DMS153 treated with DMSO at 0.1 percent for 48 hours (cell line): ENCODE results near the gene EPAS1.

Experiments used
- DNase-seq: peaks from one replicate; lab custom pipeline; 2025; ENCODE audit not compliant: unreplicated experiment; lab: John Stamatoyannopoulos, UW

EPAS1 gene

DNA sequence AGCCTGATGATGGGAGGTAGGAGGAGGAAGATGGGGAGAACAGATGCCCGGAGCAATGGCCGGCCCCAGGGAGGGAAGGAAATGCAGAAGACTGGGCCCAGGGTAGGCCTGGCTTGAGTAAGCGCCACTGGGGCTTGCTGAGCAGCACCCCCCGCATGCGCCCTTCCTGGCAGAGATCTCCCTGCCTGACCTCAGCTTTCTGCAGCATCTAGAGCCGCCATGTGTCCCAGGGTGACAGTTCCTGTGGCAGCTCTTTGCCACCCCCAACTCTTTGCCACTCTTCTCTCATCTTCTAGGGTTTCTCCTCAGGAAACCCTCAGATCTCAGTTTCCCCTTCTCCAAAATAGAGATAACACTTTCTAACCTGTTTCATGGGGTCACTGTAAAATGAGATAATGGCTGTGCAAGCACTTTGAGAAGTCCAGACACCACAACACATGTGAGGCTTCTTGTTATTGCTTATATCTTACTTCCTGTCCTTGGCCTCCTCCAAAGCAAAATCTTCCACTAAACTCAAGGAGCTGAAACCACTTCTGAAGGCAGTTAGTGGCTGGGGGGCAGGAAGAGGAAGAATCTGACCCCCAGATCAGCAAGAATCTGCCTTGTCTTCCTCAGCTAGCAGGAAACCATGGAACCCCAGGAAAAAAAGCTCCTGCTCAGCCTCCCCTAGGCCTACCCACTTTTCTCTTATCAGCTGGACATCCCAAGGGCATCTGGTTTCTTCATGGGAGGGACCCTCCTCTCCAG lies 64.9 kb downstream of the EPAS1 start:
- no peak for DNase-seq

DNA sequence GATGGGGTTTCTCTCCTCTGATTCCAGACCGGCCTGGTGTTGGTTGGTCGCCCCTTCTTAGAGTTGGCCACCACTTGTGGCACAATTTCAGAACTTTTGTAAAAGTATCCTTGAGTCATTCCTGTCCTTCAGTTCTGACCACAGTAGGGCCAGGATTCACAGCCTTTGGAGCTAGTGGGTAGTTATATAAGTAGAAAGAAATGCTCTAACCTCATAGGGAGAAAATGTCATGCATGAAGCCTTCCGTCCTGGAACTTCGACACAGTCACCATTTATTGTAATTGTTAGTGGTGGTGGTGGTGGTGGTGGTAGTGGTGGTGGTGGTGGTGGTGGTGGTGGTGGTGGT lies 65.4 kb downstream of the EPAS1 start:
- DNase-seq, result no peak

DNA sequence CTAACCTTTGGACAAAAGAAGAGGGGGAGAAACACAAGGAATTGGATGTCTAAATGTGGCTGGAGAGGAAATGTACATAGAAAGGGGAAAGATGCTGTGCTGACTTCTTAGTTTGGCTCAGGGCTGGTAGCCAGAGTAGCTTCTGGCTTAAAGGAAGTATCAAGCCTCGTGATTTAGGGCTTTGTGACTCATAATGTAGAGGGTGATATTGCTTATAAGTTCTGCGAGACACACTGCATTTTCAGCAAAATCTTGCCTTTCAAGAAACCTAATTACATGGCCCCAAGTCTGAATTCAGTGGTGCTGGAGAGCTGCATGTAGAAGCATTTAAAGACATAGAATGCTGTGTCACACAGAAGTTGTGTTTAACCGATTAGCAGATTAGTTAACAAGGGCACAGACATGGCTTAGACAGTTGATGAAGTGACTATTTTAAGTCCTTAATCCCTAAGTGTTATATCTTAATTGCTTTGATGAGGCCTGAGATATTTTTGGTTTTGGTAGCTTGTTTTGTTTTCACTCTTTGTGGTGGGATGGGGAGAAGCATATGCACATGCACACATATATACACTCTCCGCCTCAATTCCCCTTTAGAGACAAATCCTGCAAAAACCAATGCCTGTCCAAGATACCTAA lies 66.4 kb downstream of the EPAS1 start:
- DNase-seq, result no peak

DNA sequence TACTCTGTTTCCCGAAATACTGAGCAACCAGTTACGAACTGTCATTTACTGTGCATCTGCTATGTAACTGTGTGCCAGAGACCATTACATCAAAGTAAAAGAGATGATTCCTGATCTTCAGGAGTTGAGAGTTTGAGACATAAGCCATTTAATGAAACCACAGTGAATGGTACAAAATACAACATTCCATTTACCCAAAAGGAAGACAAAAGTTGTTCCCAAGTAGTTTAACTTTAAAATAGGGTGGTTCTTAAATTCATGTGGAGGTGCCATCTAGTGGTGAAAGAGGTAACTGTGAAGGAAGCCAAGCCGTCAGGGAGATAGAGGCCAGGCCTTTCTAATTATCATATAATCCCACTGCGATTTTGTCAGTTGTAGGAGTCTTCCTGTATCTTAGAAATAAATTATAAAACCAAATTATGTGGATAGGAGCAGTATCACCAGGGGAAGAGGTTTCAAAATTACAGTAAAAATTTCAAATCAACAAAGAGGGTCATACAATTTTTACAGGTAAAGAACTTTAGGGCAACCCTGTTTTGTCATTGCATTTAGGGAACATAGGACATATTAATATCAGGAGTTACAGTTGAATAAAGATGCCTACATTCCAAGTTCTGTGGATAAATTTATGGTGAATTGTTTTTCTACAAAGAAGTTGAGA lies 67.7 kb downstream of the EPAS1 start:
- peak; percentile 38 for DNase-seq

DNA sequence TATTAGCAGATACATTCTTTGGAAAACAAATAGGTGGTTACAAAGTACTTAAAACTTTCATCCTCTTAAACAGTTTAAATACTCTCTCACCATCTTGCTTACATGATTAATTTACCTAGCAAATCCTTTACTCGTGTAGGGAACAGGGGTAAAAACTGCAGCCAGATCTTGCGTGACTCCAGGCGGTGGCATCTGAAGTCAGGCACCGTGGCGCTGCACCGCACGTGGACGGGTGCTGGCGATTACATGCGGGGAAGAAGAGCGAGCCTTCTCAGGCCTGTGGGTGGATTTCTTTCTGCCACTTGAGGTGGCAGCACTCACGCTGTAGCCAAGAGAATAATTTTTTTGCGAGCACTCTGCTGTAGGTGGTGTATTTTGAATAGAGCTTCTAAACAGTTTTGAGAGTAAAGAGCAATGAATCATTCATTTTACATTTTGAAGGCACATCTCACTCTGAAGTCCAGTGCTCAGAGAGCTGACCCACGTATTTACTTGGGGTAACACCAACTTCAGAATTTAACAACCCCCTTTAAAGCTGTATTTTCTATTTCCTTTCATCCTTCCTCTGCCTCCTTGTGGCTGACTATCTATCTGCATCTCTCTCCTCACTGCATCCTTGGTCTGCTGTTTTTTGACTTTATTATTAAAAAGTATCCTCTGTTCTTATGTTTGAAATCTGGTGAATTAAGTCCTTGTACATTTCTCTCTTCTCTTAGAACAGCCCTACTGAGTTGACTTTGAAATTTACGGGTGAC lies 68.9 kb downstream of the EPAS1 start:
- DNase-seq, result no peak

DNA sequence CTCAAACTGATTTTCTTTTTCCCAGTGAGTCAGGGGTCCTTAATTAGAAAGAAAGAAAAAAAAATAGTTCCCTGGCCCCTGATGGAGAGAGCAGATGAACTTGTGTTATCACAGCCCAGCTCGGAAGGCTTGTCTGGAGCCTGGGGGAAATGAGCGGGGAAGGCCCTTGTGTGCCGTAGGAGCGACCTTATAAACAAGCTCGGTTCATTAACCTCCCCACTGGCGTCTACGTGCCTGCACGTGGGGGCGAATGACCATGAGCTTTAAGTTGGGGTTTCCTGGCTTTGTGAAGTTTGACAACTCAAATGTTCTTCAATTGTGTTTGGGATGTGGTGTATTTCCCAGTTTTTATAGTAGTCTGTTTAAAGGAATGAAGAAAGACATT lies 69.5 kb downstream of the EPAS1 start:
- DNase-seq, result no peak

DNA sequence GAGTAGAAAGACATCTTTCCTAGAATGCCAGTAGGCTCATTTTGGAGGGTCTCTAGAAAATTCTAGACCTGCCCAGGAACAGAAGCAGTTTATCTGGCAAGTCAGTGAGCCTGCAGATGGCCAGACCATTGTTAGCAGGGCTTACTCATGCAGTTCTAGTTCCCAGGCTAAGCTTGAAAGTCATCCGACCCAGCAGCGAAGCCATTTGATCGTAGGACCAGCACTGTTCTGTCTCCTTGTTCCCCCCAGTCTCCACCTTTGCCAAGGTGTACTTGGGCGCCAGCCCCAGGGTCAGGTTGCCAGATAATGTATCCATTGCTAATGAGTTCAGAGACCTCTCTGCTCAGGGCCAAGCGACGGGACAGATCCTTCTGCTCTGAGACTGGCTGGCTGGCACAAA lies 70.1 kb downstream of the EPAS1 start:
- no peak for DNase-seq

DNA sequence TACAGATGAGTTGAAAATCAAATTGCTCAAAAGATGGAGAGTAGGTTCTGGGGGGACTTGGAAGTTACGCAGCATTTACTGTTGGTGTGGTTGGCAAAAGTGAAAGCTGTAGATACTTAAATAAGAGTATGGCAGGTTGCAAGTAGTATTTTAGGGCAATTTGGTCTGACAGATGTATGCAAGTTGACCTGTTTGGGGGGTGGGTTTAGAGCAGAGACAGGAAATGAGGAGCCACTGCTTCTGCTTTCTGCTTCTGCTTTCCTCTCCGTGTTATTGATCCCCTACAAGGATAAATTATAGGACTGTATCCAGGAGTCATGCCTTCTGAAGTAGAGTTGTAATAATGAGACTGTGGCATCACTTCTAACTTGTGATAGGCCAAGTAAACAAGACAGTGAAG lies 71.2 kb downstream of the EPAS1 start:
- DNase-seq, result no peak

DNA sequence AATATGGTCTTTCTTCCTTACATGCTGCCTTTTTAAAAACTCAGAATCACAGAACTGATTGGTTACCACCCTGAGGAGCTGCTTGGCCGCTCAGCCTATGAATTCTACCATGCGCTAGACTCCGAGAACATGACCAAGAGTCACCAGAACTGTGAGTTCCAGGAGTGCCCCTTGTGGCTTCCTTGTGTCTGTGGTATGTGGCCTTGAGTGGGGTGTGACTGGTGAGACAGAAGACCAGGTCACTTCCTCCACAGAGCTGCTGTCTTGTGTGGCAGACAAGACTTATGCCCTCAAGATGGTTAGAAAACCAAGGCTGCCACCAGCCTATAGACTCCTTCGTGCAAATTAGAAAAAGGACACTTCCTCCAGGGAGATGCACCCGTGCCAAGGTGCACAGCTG lies 72.6 kb downstream of the EPAS1 start:
- DNase-seq, result no peak

DNA sequence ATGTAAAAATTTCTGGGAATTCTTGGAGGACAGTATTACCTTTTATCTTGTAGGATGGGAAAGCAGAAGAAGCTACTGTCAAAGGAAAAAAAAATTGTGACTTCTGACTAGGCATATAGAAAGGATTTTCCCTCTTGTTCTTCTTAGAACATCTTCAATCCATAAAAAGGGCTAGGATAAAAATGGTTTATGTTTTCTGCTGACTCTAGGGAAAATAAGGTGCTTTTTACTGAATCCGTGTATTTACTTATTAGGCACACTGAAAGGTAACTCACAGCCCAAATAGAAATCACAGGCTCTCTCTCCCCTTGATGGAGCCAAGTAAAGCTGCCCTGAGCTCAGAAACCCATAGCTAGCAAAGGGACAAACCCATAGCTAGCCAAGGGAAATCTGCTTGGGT lies 74.6 kb downstream of the EPAS1 start:
- no peak for DNase-seq

DNA sequence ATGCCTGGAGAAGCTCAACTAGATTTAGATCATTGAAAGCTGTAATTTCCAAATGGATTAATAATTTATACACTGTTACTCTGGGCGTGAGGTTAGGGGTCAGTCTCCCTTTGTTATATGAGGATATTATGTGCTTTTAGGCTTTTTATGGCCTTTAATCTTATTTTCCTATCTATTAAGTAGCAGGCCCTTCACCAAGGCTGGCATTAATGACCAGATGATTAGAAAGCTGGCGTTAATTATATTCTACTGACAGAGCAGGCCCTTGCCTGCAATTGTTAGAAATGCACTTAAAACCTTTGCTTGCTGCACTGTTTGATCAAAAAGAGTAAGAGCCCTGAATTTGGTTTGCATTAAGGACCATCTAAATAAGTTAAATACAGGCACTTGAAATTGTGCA lies 75.3 kb downstream of the EPAS1 start:
- DNase-seq, result no peak

DNA sequence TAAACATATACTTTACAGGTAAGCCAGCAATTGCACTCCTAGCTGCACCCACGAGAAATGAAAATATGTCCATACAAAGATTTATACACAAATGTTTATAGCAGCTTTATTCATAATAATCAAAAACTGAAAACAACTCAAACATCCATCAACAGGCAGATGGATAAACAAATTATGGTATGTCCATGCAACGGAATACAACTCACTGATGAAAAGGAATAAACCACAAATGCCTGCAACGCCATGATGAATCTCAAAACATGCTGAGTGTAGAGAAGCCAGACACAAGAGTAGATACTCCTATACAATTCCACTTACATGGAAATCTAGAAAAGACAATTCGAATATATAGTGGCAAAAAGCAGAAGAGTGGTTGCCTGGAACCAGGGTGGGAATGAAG lies 76.0 kb downstream of the EPAS1 start:
- no peak for DNase-seq

DNA sequence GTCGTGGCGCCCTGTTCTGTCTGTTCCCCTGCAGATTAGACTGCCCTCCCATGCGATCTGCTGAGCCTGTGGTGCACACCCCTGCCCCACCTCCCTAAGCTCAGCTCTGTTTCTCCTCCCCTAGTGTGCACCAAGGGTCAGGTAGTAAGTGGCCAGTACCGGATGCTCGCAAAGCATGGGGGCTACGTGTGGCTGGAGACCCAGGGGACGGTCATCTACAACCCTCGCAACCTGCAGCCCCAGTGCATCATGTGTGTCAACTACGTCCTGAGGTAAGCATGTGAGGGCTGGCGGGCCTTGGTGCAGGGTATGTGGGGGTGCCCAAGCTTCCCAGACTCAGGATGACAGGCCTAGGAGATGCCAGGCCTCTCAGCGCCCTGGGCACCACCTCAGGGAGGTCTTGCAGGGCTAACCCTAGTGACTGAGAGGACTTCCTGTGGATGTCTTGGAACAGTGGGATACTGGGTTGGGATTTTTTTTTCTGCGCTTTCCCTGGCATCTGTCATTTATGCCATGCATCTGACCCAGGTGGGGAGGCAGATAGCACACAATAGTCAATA lies 78.4 kb downstream of the EPAS1 start:
- DNase-seq, result no peak

DNA sequence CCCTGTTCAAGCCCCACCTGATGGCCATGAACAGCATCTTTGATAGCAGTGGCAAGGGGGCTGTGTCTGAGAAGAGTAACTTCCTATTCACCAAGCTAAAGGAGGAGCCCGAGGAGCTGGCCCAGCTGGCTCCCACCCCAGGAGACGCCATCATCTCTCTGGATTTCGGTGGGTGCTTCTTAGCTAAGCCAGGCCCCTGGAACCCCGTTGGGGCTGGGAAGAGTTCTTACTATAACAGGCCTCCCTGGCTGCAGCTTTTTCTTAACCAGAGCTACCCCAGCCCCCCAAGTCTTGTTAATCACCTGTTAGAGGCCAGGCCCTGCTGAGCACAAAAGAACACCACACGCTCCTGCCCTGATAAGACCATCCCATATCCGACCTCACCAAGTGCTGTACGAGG lies 79.4 kb downstream of the EPAS1 start:
- DNase-seq, result no peak

DNA sequence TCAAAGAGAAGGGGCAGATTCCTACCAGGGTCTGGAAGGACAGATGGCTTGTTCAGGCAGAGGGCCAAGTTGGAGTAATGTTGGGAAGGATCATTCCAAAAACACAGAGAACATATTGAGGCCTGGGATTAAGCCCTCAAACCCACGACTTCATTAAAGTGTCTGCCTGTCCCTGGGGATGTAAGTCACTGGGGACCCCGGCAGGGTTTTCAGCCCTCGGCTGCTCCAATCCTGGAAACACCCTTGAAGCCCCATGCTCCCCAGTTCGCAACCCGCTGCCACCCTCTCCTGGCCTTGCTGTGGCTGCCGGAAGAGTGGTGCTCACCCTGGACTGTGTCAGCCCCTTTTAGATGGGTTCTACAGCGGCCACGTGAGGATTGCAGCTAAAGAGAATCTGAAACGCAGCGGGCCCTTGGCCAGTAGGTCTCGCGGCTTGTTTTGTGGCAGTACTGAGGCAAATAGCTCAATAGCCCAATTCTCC lies 79.9 kb downstream of the EPAS1 start:
- DNase-seq, result no peak

DNA sequence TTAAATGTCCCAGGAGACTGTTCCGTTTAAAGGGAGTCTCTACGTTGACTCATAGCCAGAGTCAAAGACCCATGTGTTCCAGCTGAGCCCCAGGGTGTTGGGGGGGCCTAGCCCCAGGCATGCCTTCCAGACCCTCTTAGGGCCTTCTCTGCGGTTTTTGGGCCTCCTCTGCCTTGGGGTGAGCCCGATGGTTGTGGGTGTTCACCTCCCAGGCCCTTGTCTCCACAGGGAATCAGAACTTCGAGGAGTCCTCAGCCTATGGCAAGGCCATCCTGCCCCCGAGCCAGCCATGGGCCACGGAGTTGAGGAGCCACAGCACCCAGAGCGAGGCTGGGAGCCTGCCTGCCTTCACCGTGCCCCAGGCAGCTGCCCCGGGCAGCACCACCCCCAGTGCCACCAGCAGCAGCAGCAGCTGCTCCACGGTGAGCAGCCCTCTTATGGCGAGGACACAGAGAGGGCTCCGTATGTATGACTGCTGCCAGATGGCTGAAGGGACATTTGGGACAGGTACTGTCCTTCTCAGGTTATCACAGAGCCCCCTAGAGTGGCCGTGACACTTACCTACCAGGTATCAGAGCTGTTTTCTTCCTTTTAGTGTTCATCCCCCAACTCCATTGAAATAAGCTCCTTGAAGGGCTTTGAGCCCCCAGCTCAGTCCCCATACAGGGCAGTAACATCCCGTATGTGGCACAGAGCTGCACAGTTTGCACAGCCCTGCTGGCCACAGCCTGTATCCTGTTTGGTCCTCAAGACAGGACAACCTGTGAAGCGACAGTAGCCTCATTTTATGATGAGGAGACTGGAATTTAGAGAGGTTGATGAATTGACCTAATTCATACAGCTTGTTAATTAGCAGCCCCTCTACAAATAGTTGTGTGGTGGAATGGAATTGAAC lies 80.7 kb downstream of the EPAS1 start:
- DNase-seq, result no peak

DNA sequence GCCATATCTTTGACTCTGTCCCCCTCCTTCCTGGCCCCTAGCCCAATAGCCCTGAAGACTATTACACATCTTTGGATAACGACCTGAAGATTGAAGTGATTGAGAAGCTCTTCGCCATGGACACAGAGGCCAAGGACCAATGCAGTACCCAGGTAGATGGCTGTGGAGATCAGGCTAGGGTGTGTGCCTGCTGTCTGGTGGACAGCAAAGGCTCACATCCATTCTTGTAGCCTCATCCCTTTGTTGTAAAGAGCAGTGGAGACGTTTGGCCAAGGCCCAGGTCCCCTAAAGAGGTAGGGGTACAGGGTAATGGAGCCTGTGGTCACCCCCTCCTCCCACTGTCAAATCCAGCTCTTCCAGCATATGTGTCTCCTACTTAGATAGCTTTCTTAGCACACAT lies 81.4 kb downstream of the EPAS1 start:
- no peak for DNase-seq

DNA sequence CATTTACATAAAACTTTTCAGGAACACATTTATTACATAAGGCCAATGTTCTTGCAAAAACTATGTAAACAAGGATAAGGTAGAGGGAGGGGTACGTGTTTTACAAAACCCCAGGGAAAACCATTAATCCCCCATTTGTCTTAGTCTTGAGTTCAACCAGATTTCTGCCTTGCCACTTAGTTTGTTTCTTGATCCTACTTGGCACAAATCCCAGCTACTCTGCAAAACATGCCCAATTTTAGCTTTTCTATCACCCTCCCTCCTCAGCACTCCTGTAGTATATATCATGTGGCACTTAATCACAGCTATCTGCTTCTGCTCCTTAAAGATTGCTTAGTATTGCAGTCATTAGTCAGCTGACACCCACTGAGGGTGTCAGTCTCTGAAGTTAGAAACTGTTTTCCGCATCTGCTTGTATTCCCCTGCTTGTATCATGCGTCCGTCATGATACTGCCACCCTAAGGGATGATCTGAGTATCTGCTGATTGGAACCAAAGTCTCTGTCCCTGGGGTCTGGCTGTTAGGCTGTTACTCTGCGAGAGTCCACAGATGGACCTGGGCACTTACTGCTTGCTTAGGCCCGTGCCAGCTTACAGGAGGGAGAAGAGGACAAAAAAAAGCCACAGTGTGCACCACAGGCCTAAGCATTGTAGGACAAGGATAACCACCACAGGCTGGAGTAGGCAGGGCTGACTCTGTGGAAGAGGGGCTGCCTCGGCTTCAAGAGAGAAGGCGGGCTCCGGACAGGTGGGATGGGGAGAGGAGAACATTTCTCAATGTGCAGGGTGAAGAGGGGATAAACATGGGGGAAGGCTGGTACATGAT lies 82.2 kb downstream of the EPAS1 start:
- no peak for DNase-seq
